C4-2B (cell line): ENCODE data around the gene KHDC4.

Source experiments
- CTCF ChIP-seq: fragments of 450-650 bp; conservative IDR thresholded peaks from 2 replicates; pipeline ENCODE4 v1.5.1; 2017; ENCODE audit warnings: mild to moderate bottlenecking
- ZFX ChIP-seq: fragments of 450-650 bp; IDR thresholded peaks from 2 replicates; pipeline ENCODE4 v1.6.1; 2017

DNA sequence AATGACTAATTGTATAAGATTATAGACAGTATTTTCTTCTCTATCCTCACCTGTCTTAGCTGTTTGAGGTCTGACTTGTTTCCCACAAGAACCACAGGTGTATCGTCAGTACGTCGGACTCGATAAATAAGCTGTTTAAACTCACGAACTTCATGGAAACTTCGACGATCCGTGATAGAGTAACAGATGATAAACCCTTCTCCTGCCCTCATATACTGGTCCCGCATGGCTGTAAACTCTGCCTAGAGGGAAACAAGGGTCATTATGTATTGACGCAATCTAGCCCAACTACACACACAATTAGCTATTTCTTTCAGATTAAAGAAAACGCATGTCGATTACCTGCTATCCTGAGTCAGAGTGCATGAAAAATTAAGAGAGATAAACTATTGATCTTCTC, 30.0 kb downstream of the KHDC4 start:
- no peak for TF ChIP-seq CTCF
- no peak for TF ChIP-seq ZFX
